IPS-NIHi7 (cell line): ENCODE results near the gene COQ4.
"Not testable (repeated sequence)": the region's sequence is repeated elsewhere in the genome, so short reads cannot be mapped to it uniquely, and the experiment has no call there.

Experiments used
- DNase-seq: peaks from one replicate; pipeline ENCODE4 v3.0.0; 2012; ENCODE audit warnings: mixed read lengths; ENCODE audit errors: extremely low spot score

The COQ4 gene

GRCh38 chr9:128298535-128299482 is 23.8 kb upstream of the COQ4 start:
- no peak for DNase-seq

GRCh38 chr9:128304136-128304970 is 18.3 kb upstream of the COQ4 start:
- DNase-seq, result no peak

- DNase-seq, result no peak
These were observed 17.7 kb upstream of the COQ4 start for GRCh38 chr9:128304971-128305288.

- no peak for DNase-seq
These were observed 13.1 kb upstream of the COQ4 start for GRCh38 chr9:128309551-128309950.

GRCh38 chr9:128310461-128310860 is 12.2 kb upstream of the COQ4 start:
- DNase-seq, result no peak

- no peak for DNase-seq
These were observed 7.9 kb upstream of the COQ4 start for GRCh38 chr9:128314697-128315096.

- no peak for DNase-seq
These were observed 6.2 kb upstream of the COQ4 start for GRCh38 chr9:128316421-128316820.

GRCh38 chr9:128317629-128318028 is 5.0 kb upstream of the COQ4 start:
- no peak for DNase-seq

- DNase-seq, result no peak
These were observed 1.3 kb upstream of the COQ4 start for GRCh38 chr9:128321343-128321742.

GRCh38 chr9:128321879-128322403 is 698 bp upstream of the COQ4 start:
- DNase-seq, result no peak

GRCh38 chr9:128323212-128323730 is 632 bp downstream of the COQ4 start:
- no peak for DNase-seq

- no peak for DNase-seq
These were observed 1.2 kb downstream of the COQ4 start for GRCh38 chr9:128323791-128324190.

GRCh38 chr9:128324401-128324800 is 1.8 kb downstream of the COQ4 start:
- no peak for DNase-seq

- no peak for DNase-seq
These were observed 3.0 kb downstream of the COQ4 start for GRCh38 chr9:128325629-128326028.

GRCh38 chr9:128333451-128333869 is 10.8 kb downstream of the COQ4 start:
- DNase-seq, result no peak

- no peak for DNase-seq
These were observed 12.5 kb downstream of the COQ4 start for GRCh38 chr9:128335161-128335560.

GRCh38 chr9:128335914-128336313 is 13.3 kb downstream of the COQ4 start:
- no peak for DNase-seq

GRCh38 chr9:128337936-128338335 is 15.3 kb downstream of the COQ4 start:
- DNase-seq, result no peak

GRCh38 chr9:128338852-128339614 is 16.4 kb downstream of the COQ4 start:
- not testable (repeated sequence) for DNase-seq

- DNase-seq, result peak; percentile 89
These were observed 17.4 kb downstream of the COQ4 start, which contains the start of gene SLC27A4 for GRCh38 chr9:128339761-128340690. TSS of gene SLC27A4 (plus strand) at chr9:128340527. CDS start at chr9:128343133, 2,606 bp downstream.
